Mesenchymal stem cell (in vitro differentiated cells and primary cell): ENCODE measurements around the gene SLC16A3.

ENCODE experiments used
- DNase-seq: peaks from one replicate; pipeline ENCODE4 v3.0.0-alpha.2; 2013
- H2AFZ ChIP-seq: one replicate; pipeline ENCODE4 v1.6.1; 2013; ENCODE audit warnings: low read depth, mild to moderate bottlenecking, control low read depth, inconsistent platforms, low read length, moderate library complexity
- H2AK5ac ChIP-seq: 2 replicates; pipeline ENCODE4 v1.6.1; 2013; ENCODE audit warnings: low read length, moderate library complexity, mild to moderate bottlenecking, inconsistent platforms; ENCODE audit not compliant: severe bottlenecking
- H2BK120ac ChIP-seq: one replicate; pipeline ENCODE4 v1.6.1; 2013; ENCODE audit warnings: low read depth, mild to moderate bottlenecking, inconsistent platforms, low read length, moderate library complexity
- H2BK12ac ChIP-seq, 2 experiments: one replicate each; pipeline ENCODE4 v1.6.1; 2013; ENCODE audit warnings: inconsistent platforms in 2 of 2, low read length in 2 of 2, mild to moderate bottlenecking in 2 of 2, moderate library complexity in 2 of 2, control low read depth in 1 of 2
- H2BK15ac ChIP-seq: one replicate; pipeline ENCODE4 v1.6.1; 2013; ENCODE audit warnings: mild to moderate bottlenecking, low read depth, inconsistent platforms; ENCODE audit not compliant: poor library complexity, severe bottlenecking
- H2BK5ac ChIP-seq: 2 replicates; pipeline ENCODE4 v1.6.1; 2013; ENCODE audit warnings: low read depth, mild to moderate bottlenecking, low read length, control low read depth, inconsistent platforms; ENCODE audit not compliant: poor library complexity, severe bottlenecking
- H3K14ac ChIP-seq, 2 experiments: one replicate each; pipeline ENCODE4 v1.6.1; 2013; ENCODE audit warnings: inconsistent platforms in 2 of 2, low read length in 2 of 2, control low read depth in 1 of 2, mild to moderate bottlenecking in 1 of 2, moderate library complexity in 1 of 2
- H3K18ac ChIP-seq, 2 experiments: one replicate each; pipeline ENCODE4 v1.6.1; 2013; ENCODE audit warnings: inconsistent platforms in 2 of 2, low read length in 2 of 2, control low read depth in 1 of 2, low read depth in 1 of 2, mild to moderate bottlenecking in 1 of 2
- H3K23ac ChIP-seq, 2 experiments: one replicate each; pipeline ENCODE4 v1.6.1; 2013; ENCODE audit warnings: inconsistent platforms in 2 of 2, low read length in 2 of 2, mild to moderate bottlenecking in 2 of 2, moderate library complexity in 2 of 2, control low read depth in 1 of 2
- H3K27ac ChIP-seq: 2 replicates; pipeline ENCODE4 v1.5.1; 2013; ENCODE audit warnings: mild to moderate bottlenecking, moderate library complexity, low read length, control low read depth, inconsistent platforms; ENCODE audit not compliant: poor library complexity, severe bottlenecking
- H3K27me3 ChIP-seq, 2 experiments: 2 replicates each; pipeline versions ENCODE4 v1.6.1 to v1.7.0; 2013; ENCODE audit warnings: low read length in 2 of 2, mild to moderate bottlenecking in 2 of 2, moderate library complexity in 2 of 2, control low read depth in 1 of 2, inconsistent platforms in 1 of 2; ENCODE audit not compliant: control insufficient read depth in 1 of 2, insufficient read depth in 1 of 2
- H3K36me3 ChIP-seq, 2 experiments: 2 replicates each; pipeline versions ENCODE4 v1.6.1 to v1.7.0; 2013; ENCODE audit warnings: low read length in 2 of 2, control low read depth in 1 of 2, inconsistent platforms in 1 of 2, low read depth in 1 of 2, mild to moderate bottlenecking in 1 of 2; ENCODE audit not compliant: insufficient read depth in 2 of 2, control insufficient read depth in 1 of 2
- H3K4ac ChIP-seq, 2 experiments: one replicate each; pipeline ENCODE4 v1.6.1; 2013; ENCODE audit warnings: inconsistent platforms in 2 of 2, low read length in 2 of 2, mild to moderate bottlenecking in 2 of 2, moderate library complexity in 2 of 2, control low read depth in 1 of 2, low read depth in 1 of 2
- H3K4me1 ChIP-seq: 2 replicates; pipeline ENCODE4 v1.6.1; 2013; ENCODE audit warnings: low read depth, low read length, control low read depth; ENCODE audit not compliant: control insufficient read depth, insufficient read depth
- H3K4me2 ChIP-seq: 2 replicates; pipeline ENCODE4 v1.6.1; 2013; ENCODE audit warnings: low read length, mild to moderate bottlenecking, inconsistent platforms; ENCODE audit not compliant: poor library complexity, severe bottlenecking
- H3K4me3 ChIP-seq, 2 experiments: 2 replicates each; pipeline versions ENCODE4 v1.5.1 to v1.7.0; 2013; ENCODE audit warnings: low read length in 2 of 2, mild to moderate bottlenecking in 2 of 2, control low read depth in 1 of 2, low read depth in 1 of 2; ENCODE audit not compliant: insufficient read depth in 1 of 2
- H3K79me1 ChIP-seq: replicated peaks from 2 replicates; pipeline ENCODE4 v1.6.1; 2013; ENCODE audit warnings: mild to moderate bottlenecking, control low read depth, low read length, inconsistent platforms; ENCODE audit not compliant: poor library complexity, severe bottlenecking
- H3K9ac ChIP-seq: 2 replicates; pipeline ENCODE4 v1.7.0; 2013; ENCODE audit warnings: mild to moderate bottlenecking, low read length, moderate library complexity
- H3K9me3 ChIP-seq: 2 replicates; pipeline ENCODE4 v1.7.0; 2013; ENCODE audit warnings: mild to moderate bottlenecking, low read length; ENCODE audit not compliant: control insufficient read depth
- H4K8ac ChIP-seq: one replicate; pipeline ENCODE4 v1.6.1; 2013; ENCODE audit warnings: inconsistent platforms, mild to moderate bottlenecking, low read length, moderate library complexity
- H4K91ac ChIP-seq: one replicate; pipeline ENCODE4 v1.6.1; 2013; ENCODE audit warnings: mild to moderate bottlenecking, low read length, inconsistent platforms
- WGBS: methylation state at CpG from one replicate; pipeline ENCODE4 v1.1.7; 2013; ENCODE audit warnings: mixed read lengths; 5-methylcytosine and 5-hydroxymethylcytosine counted together

SLC16A3 gene

DNA sequence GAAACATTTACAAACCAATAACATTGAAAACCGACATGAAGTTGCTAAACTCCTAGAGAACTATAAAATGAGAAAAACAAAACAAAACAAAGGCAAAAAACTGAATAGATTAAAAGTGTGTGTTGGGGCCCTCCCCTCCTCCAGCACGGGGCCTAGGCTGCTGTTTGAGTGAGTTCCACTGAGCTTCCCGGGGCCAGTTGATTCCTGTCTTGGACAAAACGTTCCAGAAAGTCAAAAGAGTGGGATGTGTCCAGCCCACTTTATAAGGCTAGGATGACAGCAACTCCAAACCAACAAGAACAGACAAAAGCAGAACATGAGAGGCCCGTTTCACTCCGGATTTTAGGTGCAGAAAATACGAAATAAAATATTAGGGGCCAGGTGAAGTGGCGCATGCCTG, 56.3 kb downstream of the SLC16A3 start:
- Histone ChIP-seq H3K23ac (no peak overlapping the region), H3K18ac (no peak overlapping the region), H3K4me3 (no peak overlapping the region), H3K36me3 (no peaks in the 10 kb centered on the region), H2BK5ac (no peak overlapping the region), H4K91ac (no peak overlapping the region), H2BK12ac (no peak overlapping the region), H3K79me1 (no peaks in the 10 kb centered on the region), H4K8ac (no peak overlapping the region), H3K9ac (no peak overlapping the region), H3K27ac (no peak overlapping the region), H2AFZ (no peak overlapping the region), H3K4me1 (peaks cover 41% of the 10 kb centered on the region), H2BK120ac (no peak overlapping the region), H3K4ac (no peak overlapping the region), H3K4me2 (no peak overlapping the region), H2BK15ac (no peak overlapping the region), H3K27me3 (no peaks in the 10 kb centered on the region), H3K9me3 (no peaks in the 10 kb centered on the region), H2AK5ac (no peak overlapping the region), H3K14ac (no peak overlapping the region)
- no peak for DNase-seq
- 66% methylated on average over 7 of the region's 8 CpGs for WGBS

DNA sequence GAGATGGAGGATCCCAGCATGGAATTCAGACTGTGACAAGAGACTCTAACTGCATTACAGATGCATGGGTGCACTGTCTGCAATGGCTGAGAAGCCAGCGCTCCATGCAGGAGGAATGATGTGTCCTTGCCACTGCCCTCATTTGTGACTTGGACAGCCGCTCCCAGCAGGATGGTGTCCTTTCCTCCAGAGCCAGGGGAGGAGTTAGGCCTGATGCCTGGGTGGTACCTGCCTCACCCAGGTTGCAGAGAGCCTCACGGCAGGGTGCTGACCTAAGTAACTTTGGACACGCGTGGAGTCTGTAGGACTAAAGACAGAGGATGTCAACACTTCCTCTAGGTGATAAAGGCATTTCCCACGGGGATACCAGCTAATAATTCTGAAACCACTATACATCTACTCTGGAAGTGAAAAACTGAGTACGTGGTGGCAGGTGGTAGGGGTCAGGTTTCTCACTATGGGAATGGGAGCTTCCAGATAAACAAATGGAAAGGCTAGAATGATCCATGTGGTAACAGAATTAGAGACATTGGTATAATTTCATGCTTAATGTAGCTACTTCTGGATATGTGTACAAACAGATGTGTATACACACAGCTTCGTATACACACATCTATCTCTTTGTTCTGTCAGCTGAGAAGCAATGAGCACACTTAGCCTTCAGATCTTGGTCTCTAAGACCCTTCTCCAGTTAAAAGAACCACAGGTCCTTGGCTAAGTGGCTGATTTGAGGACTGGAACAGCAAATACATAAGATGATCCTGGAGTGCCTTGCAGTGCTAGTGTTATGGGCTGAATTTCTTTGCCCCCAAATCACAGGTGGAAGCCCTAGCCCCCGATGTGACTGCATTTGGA, 58.4 kb downstream of the SLC16A3 start:
- Histone ChIP-seq H3K36me3 (no peaks in the 10 kb centered on the region), H4K91ac (peak overlapping the region; percentile 3), H3K4ac (peak overlapping the region in 1 of 2 experiments; percentile 78), H3K79me1 (peaks cover 4% of the 10 kb centered on the region), H3K27ac (no peak overlapping the region), H3K27me3 (no peaks in the 10 kb centered on the region), H2BK120ac (no peak overlapping the region), H3K9me3 (no peaks in the 10 kb centered on the region), H3K4me2 (no peak overlapping the region), H3K23ac (no peak overlapping the region), H2BK15ac (no peak overlapping the region), H3K9ac (peak overlapping the region; percentile 8), H2AK5ac (peak overlapping the region; percentile 3), H4K8ac (no peak overlapping the region), H2BK12ac (peak overlapping the region; percentile 7 to 23), H3K4me1 (peaks cover 30% of the 10 kb centered on the region), H3K14ac (no peak overlapping the region), H2AFZ (no peak overlapping the region), H3K4me3 (no peak overlapping the region), H3K18ac (peak overlapping the region in 1 of 2 experiments; percentile 67), H2BK5ac (no peak overlapping the region)
- no peak for DNase-seq
- 95% methylated on average over 7 of the region's 9 CpGs for WGBS

DNA sequence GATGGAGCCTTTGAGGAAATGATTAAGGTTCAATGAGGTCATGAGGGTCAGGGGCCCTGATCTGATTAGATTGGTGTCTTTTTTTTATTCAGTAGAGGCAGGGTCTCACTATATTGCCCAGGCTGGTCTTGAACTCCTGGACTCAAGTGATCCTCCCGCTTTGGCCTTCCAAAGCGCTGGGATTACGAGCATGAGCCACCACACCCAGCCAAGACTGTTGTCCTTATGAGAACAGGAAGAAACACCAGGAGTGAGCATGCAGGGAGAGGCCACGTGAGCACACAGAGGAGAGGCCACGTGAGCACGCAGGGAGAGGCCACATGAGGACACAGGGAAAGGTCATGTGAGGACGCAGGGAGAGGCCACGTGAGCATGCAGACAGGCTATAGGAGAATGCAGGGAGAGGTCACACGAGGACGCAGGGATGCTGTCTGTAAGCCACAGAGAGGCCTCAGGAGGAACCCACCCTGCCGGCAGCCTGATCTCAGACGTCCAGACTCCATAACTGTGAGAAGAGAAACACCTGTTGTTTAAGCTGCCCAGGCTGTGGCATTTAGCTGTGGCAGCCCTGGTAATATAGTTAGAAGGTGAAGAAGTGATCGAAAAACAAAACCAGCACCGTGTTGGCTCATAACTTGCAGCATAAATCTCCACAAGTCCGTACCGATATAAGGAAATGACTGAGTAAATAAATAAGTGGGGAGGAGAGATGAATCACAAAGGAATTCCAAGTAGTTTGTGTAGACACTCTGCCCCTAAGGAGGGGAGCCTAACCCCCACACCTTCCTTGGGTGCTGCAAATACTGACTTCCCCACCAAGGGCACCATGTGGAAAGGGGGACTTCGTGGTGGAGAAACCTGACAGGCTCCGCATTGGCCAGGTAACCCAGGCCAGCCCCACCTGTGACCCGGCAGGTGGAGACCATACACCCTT, 59.3 kb downstream of the SLC16A3 start:
- H3K9ac ChIP-seq: peak overlapping the region; percentile 8
- no peak overlapping the region for H2AK5ac ChIP-seq
- H3K27ac ChIP-seq: no peak overlapping the region
- peak overlapping the region; percentile 9 for H4K91ac ChIP-seq
- no peak overlapping the region for H4K8ac ChIP-seq
- peak overlapping the region; percentile 21 for H2BK120ac ChIP-seq
- peaks cover 22% of the 10 kb centered on the region for H3K4me1 ChIP-seq
- no peaks in the 10 kb centered on the region for H3K9me3 ChIP-seq
- H3K36me3 ChIP-seq: no peaks in the 10 kb centered on the region
- H3K23ac ChIP-seq: no peak overlapping the region
- WGBS: 57% methylated on average over 16 of the region's 19 CpGs
- no peaks in the 10 kb centered on the region for H3K27me3 ChIP-seq
- H2AFZ ChIP-seq: no peak overlapping the region
- H3K79me1 ChIP-seq: peaks cover 6% of the 10 kb centered on the region
- H3K4me3 ChIP-seq: no peak overlapping the region
- no peak overlapping the region for H3K14ac ChIP-seq
- peak overlapping the region; percentile 12 for H2BK15ac ChIP-seq
- peak; percentile 95 for DNase-seq
- H3K18ac ChIP-seq: peak overlapping the region; percentile 11 to 67
- H3K4ac ChIP-seq: peak overlapping the region in 1 of 2 experiments; percentile 78
- H2BK12ac ChIP-seq: peak overlapping the region in 1 of 2 experiments; percentile 23
- no peak overlapping the region for H2BK5ac ChIP-seq
- H3K4me2 ChIP-seq: no peak overlapping the region
